ENCODE measurements around the gene CTNNA2. TPM values are rescaled to one million over a fixed set of nuclear protein-coding genes. Genes with fewer than 3 reads are reported as not detected.

CTNNA2 gene
- total and polyA plus RNA-seq, 8 donors: 0.08 to 0.56 (median 0.17) TPM; not detected in 2

DNA sequence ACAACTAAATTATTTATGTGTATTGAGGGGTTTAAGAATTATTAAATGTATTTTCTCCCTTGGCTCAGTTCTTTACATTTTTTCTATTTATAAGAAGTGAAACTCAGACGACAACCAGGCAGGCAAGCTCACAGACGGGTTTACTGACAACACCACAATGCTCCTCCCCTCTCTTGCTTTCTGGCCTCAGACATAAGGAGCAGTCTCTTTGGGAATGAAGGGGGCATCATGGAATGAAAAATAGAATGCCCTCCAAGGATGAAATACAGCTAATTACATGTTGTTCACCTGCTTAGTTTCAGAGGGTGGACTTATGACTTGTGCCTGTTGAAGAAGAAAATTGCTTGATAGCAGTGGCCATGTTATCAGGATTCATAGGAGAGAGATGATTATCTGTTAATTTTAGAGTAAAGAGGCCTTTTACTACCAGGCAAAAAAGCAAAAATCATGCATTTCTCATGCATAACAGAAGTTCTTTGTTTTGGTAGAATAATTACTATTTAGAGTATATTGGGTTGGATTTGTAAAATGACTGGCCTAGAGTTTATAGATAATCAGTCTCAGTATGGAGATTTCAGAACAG, 963.8 kb downstream of the CTNNA2 start:
- intact Hi-C loops (cut with DNase I): no loop called here
- Histone ChIP-seq H3K27me3 (no peaks in the 10 kb centered on the region), H3K4me3 (no peak overlapping the region), H3K27ac (no peak overlapping the region), H3K36me3 (no peaks in the 10 kb centered on the region), H3K4me1 (no peaks in the 10 kb centered on the region), H3K9me3 (peaks cover 0 to 5% of the 10 kb centered on the region in 2 donors)
- TF ChIP-seq, protein P1, sequence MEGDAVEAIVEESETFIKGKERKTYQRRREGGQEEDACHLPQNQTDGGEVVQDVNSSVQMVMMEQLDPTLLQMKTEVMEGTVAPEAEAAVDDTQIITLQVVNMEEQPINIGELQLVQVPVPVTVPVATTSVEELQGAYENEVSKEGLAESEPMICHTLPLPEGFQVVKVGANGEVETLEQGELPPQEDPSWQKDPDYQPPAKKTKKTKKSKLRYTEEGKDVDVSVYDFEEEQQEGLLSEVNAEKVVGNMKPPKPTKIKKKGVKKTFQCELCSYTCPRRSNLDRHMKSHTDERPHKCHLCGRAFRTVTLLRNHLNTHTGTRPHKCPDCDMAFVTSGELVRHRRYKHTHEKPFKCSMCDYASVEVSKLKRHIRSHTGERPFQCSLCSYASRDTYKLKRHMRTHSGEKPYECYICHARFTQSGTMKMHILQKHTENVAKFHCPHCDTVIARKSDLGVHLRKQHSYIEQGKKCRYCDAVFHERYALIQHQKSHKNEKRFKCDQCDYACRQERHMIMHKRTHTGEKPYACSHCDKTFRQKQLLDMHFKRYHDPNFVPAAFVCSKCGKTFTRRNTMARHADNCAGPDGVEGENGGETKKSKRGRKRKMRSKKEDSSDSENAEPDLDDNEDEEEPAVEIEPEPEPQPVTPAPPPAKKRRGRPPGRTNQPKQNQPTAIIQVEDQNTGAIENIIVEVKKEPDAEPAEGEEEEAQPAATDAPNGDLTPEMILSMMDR (IDR thresholded peaks at IDR 0.05): no peak
- ATAC-seq: no peak
- DNase-seq: peak in 1 of 4 donors; percentile 37

- no peaks in the 10 kb centered on the region for H3K9me3 ChIP-seq
- intact Hi-C loops (cut with DNase I): no loop called here
- TF ChIP-seq, protein P1 (IDR thresholded peaks at IDR 0.05): no peak
Observed at GRCh38 chr2:80482276-80482675, 969.4 kb downstream of the CTNNA2 start.

DNA sequence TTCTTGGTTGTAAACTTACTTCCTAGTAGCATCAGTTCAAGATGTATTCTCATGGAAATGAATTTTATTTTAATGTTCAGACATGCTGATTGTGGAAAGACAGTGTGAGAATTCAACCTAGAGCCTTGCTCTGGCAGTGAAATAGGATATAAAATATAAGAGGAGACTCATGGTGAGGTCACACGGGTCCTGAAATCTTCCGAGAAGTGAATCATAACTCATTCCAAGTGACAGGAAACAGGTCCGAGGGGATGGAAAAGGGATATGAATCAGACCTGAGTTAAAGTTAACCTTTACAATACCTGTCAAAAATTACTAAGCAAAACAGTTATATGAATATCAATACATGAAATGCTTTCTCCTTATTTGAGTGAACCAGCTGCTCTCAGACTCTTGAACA, 976.9 kb downstream of the CTNNA2 start:
- no peak for ATAC-seq
- intact Hi-C loops (cut with DNase I): loop anchor here in 1 of 2 donors (10.0 kb wide), 1 partner anchor 165 kb away; no protein-coding TSS in a partner anchor

More at GRCh38 chr2:80482276-80482675, 969.4 kb downstream of the CTNNA2 start:
- no peak for DNase-seq
- no peak overlapping the region for H3K4me3 ChIP-seq
- H3K36me3 ChIP-seq: no peaks in the 10 kb centered on the region
- H3K27ac ChIP-seq: no peak overlapping the region
- no peaks in the 10 kb centered on the region for H3K4me1 ChIP-seq
- ATAC-seq: no peak
- no peaks in the 10 kb centered on the region for H3K27me3 ChIP-seq

GRCh38 chr2:80490964-80491363, 978.1 kb downstream of the CTNNA2 start:
- no peak for DNase-seq
- Histone ChIP-seq H3K4me3 (no peak overlapping the region), H3K27ac (no peak overlapping the region), H3K9me3 (no peaks in the 10 kb centered on the region), H3K27me3 (no peaks in the 10 kb centered on the region), H3K4me1 (no peaks in the 10 kb centered on the region), H3K36me3 (no peaks in the 10 kb centered on the region)
- ATAC-seq: no peak
- TF ChIP-seq, protein P1 (IDR thresholded peaks at IDR 0.05): no peak
- intact Hi-C loops (cut with DNase I): loop anchor here in 1 of 2 donors (10.0 kb wide), 1 partner anchor 166 kb away; no protein-coding TSS in a partner anchor

More for the DNA sequence above, 976.9 kb downstream of the CTNNA2 start:
- H3K36me3 ChIP-seq: no peaks in the 10 kb centered on the region
- no peak overlapping the region for H3K27ac ChIP-seq
- H3K4me3 ChIP-seq: no peak overlapping the region
- H3K9me3 ChIP-seq: no peaks in the 10 kb centered on the region
- TF ChIP-seq, protein P1 (IDR thresholded peaks at IDR 0.05): no peak
- DNase-seq: no peak
- H3K4me1 ChIP-seq: no peaks in the 10 kb centered on the region
- H3K27me3 ChIP-seq: no peaks in the 10 kb centered on the region

DNA sequence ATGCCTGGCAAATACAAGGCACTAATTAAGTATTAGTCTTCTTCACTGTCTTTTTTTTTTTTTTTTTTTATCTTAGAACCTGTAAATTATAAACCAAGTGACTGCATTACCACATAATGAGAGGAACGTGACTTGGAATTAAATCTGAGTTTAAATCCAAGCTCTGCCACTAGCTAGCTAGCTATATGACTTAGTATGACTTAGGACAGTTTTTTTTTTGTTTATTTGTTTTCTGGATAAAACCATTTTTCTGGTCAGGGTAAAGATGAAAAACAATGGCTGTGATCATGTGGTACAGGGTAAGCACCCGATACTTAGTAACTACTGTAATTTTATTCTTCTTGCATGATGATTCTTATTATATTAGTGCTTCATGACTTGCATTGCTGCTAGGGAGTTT, 983.5 kb downstream of the CTNNA2 start:
- Histone ChIP-seq H3K36me3 (no peaks in the 10 kb centered on the region), H3K4me1 (no peaks in the 10 kb centered on the region), H3K9me3 (no peaks in the 10 kb centered on the region), H3K27me3 (no peaks in the 10 kb centered on the region), H3K27ac (no peak overlapping the region), H3K4me3 (no peak overlapping the region)
- ATAC-seq: no peak
- intact Hi-C loops (cut with DNase I): loop anchor here in 1 of 2 donors (10.0 kb wide), 1 partner anchor 172 kb away; no protein-coding TSS in a partner anchor
- DNase-seq: no peak
- TF ChIP-seq, protein P1 (IDR thresholded peaks at IDR 0.05): no peak

Measured in left lung (tissue), 10 donors.